Measurements from ENCODE around the gene RTN3.
"Not testable (repeated sequence)": the region's sequence is repeated elsewhere in the genome, so short reads cannot be mapped to it uniquely, and the experiment has no call there.

Gene RTN3, protein sequence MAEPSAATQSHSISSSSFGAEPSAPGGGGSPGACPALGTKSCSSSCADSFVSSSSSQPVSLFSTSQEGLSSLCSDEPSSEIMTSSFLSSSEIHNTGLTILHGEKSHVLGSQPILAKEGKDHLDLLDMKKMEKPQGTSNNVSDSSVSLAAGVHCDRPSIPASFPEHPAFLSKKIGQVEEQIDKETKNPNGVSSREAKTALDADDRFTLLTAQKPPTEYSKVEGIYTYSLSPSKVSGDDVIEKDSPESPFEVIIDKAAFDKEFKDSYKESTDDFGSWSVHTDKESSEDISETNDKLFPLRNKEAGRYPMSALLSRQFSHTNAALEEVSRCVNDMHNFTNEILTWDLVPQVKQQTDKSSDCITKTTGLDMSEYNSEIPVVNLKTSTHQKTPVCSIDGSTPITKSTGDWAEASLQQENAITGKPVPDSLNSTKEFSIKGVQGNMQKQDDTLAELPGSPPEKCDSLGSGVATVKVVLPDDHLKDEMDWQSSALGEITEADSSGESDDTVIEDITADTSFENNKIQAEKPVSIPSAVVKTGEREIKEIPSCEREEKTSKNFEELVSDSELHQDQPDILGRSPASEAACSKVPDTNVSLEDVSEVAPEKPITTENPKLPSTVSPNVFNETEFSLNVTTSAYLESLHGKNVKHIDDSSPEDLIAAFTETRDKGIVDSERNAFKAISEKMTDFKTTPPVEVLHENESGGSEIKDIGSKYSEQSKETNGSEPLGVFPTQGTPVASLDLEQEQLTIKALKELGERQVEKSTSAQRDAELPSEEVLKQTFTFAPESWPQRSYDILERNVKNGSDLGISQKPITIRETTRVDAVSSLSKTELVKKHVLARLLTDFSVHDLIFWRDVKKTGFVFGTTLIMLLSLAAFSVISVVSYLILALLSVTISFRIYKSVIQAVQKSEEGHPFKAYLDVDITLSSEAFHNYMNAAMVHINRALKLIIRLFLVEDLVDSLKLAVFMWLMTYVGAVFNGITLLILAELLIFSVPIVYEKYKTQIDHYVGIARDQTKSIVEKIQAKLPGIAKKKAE

DNA sequence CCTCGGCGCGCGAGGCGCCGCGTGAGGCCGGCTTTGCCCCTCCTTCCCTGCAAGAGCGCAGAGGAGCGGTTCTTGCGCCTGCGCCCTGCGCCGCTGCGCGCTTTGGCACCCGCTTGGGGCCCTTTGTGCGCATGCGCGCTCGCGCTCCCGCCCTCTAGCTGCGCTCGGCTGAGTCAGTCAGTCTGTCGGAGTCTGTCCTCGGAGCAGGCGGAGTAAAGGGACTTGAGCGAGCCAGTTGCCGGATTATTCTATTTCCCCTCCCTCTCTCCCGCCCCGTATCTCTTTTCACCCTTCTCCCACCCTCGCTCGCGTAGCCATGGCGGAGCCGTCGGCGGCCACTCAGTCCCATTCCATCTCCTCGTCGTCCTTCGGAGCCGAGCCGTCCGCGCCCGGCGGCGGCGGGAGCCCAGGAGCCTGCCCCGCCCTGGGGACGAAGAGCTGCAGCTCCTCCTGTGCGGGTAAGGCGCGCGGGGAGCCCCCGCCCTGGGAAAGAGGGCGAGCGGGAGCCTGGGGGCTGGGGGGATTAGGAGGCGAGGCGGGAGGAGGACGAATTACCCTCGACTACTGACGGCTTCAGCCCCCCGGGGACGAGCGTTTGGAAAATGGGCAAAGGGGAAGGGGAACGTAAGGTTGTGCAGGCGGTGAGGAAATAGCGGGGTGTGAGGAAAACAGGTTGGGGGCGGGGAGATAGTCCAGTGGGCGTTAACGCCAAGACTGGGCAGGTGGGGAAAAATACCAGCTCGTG lies at the start of gene RTN3:
Gene RTN3 (plus strand): TSS at position 180 of the 745 bp plus-strand sequence. CDS start 137 bp downstream, at position 317.
- DNase-seq, result peak; percentile 98 to 99

DNA sequence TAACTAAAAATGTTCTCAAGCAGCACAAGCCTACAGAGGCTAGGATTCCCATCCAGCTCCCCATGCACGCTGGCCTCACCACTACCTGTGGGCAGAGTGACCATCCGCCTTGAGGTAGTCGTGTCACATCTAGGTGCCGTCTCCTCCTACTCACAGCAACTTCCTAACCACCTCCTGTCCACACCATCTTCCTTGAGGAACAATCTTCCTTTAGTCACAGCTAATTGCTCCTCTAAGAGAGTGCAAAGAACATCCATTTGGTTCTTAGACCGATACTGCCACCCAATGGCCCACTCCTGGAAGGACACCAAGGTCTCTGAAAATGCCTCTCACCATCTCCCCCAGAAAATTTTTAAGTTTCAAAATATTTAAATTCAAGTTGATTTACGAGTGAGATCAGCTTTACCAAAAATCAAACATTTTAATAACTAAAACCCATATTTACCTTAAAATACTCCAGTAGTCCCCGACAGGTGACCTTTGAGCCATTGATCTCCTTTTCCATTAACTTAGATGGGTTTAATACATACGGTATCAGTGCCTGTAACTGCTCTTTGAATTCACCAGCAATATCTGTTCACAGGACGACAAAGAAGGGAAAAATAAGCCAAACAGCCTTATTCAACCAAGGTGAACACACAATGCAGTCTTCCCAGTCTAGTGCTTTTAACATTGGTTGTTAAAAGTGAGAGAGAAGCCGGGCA lies 45.4 kb upstream of the RTN3 start:
- peak; percentile 50 to 90 for DNase-seq

DNA sequence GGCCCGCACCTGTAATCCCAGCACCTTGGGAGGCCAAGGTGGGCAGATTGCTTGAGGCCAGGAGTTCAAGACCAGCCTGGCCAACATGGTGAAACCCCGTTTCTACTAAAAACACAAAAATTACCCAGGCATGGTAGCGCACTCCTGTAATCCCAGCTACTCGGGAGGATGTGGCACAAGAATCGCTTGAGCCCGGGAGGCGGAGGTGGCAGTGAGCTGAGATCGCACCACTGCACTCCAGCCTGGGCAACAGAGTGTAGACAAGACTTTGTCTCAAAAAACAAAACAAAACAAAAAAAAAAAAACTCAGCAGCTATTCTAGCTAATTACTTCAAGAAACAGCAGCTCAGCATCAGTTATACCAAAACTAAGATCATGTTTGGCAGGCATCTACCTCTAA lies 42.9 kb upstream of the RTN3 start:
- DNase-seq, result not testable (repeated sequence)

DNA sequence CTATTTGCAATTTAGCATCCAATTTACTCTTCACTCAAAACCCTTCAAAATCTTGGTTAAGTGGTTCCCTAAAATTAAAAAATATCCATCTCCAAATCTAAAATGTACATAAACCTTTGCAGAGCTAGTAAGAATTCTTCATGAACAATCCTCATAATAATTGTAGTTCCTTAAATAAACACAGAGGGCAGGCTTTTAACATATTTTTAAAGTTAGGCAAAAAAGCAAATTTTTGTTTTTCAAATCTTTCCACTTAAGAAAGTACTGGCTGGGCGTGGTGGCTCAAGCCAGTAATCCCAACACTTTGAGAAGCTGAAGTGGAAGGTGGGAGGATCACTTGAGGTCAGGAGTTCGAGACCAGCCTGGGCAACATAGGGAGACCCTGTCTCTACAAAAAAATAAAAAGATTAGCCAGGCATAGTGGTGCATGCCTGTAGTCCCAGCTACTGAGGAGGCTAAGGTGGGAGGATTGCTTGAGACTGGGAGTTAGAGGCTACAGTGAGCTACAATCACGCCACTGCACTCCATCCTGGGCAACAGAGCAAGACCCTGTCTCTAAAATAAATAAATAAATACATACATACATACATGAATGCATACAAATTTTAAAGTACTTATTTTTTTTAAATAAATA lies 42.0 kb upstream of the RTN3 start:
- peak; percentile 16 to 62 for DNase-seq

DNA sequence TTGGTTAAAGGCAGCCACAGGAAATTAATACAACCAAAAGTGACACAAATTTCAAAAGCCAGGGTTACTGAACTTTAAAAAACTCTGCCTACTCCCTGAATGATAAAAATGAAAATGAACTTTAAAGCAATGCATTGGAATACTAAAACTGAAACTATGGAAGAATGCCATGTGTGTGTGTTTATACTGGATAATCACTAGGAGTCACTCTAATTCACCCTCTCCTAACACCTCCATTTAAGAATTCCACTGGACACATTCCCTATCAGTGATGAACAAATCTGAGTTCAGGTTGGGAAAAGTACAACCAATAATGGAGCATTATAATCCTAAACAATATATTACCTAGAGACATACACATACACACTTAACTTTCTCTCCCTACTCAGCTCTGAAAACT lies 39.6 kb upstream of the RTN3 start:
- DNase-seq, result no peak

DNA sequence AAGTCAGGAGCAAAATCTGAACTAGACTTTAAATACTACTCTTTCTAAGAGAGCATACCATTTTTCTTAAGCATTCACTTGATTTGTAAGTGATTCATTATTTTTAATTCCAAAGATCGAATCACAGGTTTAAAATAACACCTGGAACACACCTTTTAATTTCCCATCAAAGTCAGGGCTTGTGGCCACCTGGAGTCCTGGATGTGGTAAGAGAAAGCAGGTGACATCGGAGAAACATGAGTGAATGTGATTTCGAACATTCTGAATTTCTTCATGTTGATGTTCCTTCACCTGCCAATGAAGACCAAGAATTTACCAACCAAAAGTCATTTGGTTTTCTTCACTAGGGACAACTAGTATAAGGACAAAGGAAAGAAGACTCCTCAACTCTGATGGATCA lies 38.1 kb upstream of the RTN3 start:
- DNase-seq, result no peak

DNA sequence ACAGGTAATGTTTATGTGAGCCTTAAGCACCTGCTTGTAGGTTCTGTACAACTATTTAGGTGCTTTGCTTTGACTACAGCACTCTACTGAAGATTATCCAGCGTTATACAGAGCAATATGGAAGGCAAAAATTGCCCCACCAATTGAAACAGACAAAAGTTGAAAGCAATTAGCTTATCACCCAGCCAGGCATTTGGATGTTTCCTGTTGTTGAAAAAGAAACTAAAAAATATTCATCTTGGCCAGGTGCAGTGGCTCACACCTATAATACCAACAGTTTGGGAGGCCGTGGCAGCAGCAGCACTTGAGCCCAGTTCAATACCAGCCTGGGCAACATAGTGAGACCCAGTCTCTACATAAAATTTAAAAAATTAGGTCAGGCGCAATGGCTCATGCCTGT lies 28.6 kb upstream of the RTN3 start:
- no peak for DNase-seq

DNA sequence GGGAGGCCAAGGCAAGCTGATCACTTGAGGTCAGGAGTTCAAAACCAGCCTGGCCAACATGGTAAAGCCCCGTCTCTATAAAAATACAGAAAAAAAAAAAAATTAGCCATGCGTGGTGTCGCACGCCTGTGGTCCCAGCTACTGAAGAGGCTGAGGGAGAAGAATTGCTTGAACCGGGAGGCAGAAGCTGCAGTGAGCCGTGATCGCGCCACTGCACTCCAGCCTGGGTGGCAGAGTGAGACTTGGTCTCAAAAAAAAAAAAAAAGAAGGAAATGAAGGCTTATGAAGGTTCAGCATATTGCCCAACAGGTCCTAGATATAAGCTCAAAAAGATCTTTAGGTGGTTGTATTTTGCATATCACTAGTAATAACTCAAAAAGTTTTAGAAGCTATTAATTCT lies 20.3 kb upstream of the RTN3 start:
- DNase-seq, result no peak

DNA sequence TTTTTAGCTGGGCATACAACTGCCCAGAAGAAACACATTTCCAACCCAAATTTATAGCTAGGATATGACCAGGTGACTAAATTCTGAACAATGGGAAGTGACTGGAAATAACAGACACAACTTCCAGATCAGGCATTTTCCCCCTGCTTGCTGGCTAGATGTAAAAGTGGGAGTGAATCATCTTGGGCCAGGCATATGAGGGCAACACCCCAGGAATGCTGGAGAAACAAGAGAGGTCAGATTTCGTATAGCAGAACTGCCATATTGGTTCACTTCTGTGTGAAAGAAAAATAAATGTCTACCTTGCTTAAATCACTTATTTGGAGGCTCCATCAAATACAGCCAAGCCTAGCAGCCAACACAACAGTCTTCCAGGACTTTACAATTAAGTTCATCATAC lies 17.5 kb upstream of the RTN3 start:
- DNase-seq, result no peak

DNA sequence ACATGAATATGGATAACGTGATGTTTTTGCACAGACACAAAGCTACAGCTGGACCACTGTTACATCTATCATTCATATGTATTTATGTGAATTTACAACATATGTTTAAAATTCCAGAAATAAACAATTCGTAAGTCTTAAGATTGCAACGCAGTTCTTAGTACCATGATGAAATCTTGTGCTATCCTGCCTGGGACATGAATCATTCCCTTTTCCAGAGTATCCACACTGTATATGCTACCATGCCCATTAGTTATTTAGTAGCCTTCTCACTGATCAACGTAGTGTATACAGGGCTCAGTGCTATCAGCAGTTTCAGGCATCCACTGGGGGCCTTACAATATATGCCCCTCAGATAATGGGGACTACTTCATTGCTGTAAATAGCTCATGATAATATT lies 14.4 kb upstream of the RTN3 start:
- peak in 1 of 2 donors; percentile 11 for DNase-seq

DNA sequence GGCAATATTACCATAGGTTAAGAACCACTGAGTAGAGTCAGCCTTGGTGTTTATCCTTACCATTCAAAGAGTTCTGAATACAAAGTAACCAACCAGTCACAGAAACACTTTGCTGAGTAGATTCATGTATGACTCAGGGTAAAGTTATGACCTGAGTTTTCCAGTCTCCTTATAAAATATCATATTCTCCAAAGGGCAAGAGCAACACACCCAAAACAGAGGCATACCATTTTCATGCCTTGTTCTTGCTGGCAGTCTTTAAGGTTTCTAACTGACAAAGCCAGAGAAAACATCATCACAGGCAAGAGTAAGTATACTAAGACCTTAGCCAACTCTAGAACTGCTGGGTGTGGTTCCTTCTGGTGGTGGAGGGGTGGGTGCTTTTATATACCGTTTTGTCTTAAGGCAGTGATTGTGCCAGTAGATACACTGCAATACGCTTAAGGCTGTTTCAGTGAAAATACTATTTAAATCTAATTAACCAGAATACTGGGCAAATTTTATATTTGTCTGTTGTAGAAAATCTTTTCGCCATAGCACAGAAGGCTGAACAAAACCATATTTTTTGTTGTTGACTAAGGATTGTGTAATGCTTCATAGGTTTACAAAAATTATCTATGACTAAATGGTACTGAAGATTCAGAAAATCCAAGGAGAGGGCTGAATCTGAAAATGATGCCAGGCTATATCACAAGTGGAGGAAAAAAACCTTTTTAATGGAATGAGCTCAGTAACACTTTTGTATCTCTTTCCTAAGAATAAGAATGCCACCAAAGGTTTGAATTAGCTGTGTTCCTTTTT lies 13.1 kb upstream of the RTN3 start:
- no peak for DNase-seq

DNA sequence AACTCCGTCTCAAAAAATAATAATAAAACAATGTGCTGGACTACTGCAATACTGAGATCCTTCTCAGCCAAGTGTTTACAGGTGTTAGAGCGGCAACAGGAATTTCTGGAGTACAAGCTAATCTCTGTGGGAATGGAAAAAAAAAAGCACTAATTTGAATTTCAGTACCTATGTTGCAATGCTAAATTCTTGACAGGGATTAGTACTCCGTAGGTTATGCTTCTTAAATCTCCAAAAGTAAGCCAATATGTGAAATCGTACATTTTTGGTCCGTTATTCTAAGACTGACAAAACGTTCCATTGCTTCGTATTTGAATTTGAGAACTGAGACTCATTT lies 11.2 kb upstream of the RTN3 start:
- no peak for DNase-seq

DNA sequence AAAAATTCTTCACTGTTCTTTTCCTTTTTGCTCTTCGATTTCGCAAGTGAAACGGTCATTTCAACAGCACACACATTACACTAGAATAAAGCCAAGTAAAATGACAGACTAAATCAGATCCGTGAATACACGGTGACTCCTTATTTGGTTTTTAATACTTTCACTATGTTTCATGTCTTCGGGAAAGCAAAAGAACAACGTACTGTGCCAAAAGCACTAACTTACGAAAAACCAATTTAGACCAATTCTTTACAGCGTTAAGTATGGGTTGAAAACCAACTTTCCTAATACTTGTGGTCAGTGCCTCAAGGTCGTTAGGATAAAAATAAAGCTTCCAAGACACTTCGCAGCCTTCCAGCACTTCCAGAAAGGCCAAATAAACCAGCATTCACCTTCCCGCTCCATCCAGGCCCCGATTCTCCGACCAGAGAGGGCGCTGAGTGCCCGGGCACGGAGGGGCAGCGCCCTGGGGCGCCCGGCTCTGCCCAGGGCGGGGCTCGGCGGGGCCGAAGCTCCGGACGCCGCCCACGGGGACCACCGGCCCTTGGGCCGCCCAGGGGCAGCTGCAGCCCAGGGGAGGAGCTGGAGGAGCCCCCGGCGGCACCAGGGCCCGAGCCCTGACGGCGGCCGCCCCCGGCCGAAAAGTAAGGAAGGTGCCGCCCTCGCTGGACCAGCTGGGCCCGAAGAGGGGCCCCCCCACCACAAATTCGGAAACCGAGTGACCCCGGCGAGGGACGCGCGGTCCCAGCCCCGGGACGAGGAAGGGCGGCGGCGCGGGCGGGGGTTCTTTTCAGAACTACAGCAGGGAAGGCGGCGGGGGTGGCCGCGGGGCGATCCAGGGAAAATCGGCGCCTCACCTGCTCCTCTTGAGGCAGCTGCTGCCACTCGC lies 10.6 kb upstream of the RTN3 start:
- peak; percentile 65 to 74 for DNase-seq

DNA sequence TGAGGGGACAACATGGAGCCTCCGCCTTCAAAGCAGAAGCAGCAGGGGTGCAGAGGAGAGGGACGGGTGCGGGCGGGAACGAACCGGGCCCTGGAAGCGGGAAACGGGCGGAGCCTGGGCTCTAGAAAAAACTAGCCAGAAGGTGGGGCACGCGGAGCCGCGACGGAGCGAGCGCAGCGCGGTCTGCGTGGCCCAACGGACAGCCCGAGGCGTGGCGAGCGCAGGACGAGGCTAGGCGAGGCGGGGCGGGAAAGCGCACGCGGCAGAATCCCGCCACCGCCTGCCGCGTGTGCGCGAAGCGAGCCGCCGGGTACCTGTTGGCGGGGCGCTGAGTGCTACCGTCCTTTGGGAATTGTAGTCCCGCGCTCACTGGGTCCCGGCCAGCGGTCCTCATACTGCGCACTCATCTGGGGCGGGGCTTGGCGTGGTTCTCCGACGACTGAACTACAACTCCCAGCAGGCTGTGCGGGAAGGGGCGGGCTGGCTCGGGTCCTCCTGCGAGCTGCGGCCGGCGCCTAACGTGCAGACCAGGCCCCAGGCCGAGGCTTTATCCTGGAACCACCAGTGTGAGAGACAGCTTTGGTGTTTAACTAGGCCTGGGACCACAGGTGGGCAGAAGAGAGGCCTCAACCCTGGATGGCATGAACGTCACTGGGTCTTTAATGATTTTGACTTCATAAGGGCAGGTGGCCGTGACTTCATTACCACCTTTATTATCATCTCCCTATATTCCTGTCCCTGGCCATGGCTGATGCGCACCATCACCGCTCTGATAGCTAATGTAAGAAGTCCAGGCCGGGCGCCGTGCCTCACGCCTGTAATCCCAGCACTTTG lies 9.8 kb upstream of the RTN3 start, which contains the start of gene ATL3:
Gene ATL3 (minus strand): TSS at position 55 of the 834 bp plus-strand sequence. CDS start 41 bp downstream, at position 14.
- DNase-seq, result peak; percentile 89 to 95

DNA sequence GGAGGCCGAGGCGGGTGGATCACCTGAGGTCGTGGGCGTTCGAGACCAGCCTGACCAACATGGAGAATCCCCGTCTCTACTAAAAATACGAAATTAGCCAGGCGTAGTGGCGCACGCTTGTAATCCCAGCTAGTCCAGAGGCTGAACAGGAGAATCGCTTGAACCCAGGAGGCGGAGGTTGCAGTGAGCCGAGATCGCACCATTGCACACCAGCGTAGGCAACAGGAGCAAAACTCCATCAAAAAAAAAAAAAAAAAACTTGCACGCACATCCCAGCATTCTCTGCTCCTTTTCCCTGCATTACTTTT lies 9.2 kb upstream of the RTN3 start:
- DNase-seq, result no peak

DNA sequence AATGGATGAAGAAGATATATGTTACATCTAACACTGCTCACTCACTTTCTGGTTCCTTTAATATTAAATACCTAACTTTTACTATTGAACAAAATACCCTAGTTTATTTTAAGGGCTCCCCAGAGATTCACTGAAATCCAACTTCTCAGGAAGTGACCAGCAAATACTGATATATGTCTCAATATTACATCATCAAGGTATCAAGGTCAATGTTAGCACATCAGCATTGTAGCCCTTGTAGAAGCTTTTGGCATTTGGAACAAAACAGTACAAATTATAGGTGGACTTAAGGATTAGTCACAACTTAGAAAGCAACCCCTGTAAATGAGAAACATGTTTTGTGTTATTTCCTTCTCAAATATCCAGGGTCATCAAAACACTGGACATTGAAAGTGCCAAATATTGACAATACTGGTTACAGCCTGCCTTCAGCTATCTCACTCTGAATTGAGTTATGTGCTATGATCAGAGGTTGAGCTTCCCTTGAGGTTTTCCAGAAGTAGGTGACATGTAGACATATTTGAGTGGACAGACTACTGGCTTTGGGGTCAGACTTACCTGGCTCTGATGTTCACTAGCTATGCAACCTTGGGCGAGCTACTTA lies 8.3 kb upstream of the RTN3 start:
- no peak for DNase-seq

DNA sequence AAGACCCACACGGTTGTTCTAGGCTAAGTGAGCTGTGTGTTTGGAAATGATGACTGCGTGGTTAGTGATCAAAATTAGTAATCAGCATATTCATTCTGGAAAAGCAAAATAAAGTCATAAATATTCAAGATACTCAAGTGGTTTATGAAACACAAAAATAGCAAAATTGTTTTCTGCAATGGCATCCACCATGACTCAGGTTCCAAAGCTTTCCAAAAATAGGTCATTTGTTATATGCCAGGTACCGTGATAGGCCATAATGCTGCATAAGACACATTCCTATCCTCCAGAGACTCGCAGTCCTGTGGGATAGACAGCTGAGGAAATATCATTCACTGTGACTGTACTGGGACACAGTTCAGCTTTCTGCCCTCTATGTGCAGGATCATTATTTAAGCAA lies 7.7 kb upstream of the RTN3 start:
- DNase-seq, result no peak

DNA sequence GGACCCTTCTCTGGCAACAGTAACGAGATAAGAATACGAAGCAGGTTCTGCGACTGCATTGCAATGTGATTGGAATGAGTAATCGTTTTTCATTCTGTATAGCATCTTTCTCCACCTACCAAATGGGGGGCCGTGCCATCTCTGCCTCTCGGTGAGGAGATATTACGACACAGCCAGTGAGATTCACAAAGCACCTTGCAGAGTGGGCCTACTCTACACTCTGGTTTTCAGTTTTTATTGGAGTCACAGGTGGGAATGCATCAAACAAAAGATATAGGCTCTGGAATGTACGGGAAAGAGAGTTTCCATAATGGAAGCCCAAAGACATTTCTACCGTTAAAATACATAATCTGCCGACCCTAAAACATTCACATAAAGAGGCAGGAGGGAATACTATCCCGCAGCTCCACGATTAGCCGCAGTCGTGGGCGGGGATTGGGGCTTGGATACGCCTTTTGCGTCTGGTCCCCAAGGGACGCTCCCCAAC lies 423 bp upstream of the RTN3 start:
- DNase-seq, result no peak

All from inflammatory macrophage treated with lipopolysaccharide for 1 hour (primary cell).